ENCODE data around the gene ZNF516.

The ZNF516 gene

GRCh38 chr18:76382275-76382674 is 112.8 kb downstream of the ZNF516 start:
- no peak for DNase-seq (ENCODE audit: low read depth, low spot score)

GRCh38 chr18:76380791-76381405 is 114.1 kb downstream of the ZNF516 start:
- peak; percentile 83 for DNase-seq (ENCODE audit: low read depth, low spot score)

- DNase-seq (ENCODE audit: low read depth, low spot score) = no peak
Measured at GRCh38 chr18:76380127-76380729, 114.8 kb downstream of the ZNF516 start.

DNA sequence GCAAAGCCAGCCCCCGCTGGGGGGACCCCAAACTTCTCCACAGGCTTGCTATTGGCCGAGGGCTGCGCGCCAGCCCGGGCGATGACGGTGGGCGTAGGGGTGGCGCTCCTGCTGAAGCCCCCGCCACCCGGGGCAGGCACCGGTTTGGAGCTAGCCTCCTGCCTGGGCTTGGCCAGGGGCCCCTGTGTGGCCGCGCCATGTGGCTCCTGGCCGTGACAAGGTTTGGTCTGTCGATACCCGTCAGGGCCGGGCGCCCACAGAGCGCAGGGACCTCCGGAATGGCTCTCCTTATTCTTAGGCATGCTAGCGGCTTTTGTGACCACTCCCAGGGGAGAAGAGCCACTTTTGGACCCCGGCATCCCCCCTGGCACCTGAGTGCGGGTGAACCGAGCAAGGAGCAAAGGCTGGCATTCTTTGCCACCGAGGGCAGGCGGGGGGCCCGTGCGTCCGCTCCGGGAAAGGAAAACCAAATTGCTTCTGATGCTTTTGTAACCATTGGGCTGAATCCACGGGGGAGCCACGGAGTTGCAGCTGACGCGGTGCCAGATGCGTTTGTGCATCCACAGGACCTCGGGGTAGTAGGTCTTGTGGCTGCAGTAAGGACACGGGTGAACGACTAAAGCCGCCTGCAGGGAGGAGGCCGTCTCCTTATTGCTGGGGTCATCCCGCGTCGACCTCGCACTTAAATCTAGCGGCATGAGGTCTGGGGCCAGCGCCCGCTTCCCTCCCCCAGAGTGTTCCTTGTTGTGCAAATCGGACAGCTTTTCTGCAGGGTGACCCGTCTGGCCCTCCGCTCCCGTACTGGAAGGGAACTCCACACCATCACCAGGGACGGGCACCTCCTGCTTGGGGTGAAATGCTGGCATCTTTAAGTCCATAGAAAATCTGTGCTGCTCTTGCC is 115.6 kb downstream of the ZNF516 start:
- DNase-seq (ENCODE audit: low read depth, low spot score) = no peak

DNA sequence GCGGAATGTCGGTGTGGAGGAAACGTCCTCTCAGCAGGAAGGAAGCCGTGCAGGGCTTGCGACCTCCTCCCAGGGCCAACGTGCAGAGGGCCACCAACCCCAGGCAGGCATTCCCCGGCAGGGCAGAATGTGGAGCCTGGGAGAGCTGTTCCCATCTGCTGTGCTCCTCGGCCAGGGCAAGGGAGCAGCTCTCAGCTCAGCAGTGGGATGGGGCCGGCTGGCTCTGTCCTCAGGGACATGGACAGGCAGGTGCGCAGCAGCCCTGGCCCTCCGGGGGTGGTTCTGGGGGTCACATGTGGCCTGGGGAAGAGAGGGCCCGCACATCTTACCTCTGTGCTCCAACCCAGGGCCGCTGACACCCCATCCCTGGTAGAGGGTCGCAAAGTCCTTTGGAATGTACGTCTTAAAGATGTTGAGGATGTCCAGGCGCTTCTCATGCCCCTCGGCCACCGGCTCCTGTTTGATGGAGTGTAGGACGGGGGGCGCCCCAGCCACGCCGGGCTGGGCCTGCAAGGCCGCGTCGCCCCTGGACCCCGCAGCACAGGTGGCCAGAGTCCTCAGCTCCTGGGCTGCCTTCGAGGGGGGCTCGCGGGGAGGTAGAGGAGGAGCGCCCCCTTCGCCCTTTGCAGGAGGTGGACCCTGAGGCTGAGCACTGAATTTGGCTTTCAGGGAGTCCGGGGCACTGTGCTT is 116.4 kb downstream of the ZNF516 start:
- no peak for DNase-seq (ENCODE audit: low read depth, low spot score)

DNA sequence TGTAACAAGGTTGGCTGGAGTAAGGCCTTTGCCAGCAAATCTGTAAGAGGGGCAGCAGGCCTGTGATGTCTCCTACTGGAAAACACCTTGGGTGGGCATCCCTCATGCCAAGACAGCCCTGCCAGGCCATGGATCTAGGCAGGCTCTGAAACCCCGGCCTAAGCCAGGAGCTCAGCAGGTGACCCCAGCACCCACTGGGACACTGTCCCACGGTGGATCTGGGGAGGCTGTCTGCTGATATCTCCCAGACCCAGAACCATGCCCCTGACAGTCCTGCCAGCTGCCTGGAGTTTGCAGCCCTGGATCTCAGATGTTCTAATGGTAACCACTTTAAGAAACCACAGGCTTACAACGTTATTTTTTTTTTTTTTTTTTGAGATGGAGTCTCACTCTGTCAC is 117.7 kb downstream of the ZNF516 start:
- DNase-seq (ENCODE audit: low read depth, low spot score) = no peak

DNA sequence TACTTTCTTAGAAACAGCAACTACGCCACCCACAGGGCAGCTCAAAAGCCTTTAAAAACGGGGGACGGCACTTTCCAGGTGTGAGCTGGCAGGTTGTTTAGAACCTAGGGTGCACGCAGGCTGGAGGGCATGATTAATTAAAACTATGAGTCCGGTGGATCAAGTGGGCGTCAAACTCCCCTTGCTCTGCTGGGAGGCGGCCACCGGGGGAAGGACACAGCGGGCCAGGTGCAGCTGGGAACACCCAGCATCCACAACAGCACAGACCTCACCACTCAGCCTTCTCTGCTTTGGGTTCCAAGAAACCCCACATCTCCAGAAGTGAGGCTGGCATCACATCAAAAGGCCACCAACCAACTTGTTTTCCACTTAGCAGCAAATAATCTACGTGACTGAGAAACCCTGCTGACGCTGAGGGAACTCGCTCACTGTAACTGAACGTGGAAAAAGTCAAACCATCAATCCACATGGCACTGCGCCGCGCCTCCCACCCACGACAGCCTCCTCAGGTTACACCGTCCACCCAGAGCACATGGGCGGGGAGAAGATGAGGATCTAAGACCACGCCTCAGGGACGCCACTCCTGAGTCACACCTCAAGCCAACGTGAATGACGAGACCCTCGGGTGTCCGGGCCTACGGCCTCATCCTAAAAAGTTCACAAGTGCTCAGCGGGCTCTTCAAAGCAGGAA is 118.2 kb downstream of the ZNF516 start:
- DNase-seq (ENCODE audit: low read depth, low spot score) = no peak

DNA sequence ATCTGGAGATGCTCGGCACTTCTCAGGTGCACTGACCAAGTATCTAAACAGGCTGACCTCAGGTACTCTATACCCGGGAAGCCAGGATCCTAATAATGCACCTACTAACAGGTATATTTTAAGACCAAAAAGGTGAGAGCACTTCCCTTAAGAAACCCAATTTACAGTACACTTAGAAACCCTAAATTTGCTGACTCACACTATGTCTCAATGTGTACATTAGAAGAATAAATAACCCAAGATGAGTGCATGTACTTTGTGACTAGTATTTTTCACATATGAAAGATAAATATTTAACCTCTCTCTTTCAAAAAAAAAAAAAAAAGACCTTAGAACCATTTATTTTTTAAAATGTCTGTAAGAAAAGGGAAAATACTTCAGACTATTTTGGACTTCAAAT is 118.8 kb downstream of the ZNF516 start:
- no peak for DNase-seq (ENCODE audit: low read depth, low spot score)

GRCh38 chr18:76374330-76375281 is 120.4 kb downstream of the ZNF516 start:
- no peak for DNase-seq (ENCODE audit: low read depth, low spot score)

- no peak for DNase-seq (ENCODE audit: low read depth, low spot score)
Measured at GRCh38 chr18:76373297-76373696, 121.7 kb downstream of the ZNF516 start.

DNA sequence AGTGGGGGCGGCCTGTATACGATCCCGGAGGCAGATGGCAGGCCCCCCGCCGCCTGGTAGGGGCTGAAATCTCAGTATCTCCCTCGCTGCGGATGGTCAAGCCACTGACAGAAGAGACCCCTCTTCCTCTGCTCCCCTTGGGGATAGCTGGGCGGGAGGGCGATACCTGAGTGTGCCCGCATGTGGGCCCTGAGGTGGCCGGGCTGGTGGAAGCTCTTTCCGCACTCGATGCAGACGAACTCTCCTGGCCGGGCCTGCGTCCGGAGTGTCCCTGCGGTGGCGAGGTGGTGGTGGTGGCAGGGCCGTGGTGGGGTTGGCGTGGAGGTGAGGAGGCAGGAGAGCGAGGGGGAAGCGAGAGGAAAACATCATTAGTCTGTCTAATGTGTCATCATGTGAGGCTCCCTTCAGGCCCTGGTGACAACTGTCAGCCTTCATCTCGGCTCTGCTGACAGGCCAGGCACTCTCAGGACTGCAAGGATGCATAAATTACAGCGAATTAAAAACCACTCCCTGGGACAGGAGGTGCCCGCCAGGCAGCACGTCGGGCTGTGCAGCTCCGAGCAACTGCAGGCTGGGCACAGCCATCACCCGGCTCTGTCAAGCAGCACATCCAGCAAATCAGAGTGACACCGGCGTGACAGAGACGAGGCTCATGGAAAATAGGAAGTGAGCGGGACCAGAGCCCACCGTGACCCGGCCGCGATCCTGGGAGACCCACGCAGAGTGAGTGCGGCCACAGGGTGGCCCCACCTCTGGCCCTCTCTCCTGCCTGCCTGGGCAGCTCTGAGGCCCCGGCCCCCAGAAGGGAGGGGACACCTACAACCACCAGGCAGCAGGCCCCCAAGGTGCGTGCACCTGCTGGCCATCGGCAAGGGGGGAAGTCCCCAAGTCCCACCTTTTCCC is 123.5 kb downstream of the ZNF516 start:
- DNase-seq (ENCODE audit: low read depth, low spot score) = no peak

DNA sequence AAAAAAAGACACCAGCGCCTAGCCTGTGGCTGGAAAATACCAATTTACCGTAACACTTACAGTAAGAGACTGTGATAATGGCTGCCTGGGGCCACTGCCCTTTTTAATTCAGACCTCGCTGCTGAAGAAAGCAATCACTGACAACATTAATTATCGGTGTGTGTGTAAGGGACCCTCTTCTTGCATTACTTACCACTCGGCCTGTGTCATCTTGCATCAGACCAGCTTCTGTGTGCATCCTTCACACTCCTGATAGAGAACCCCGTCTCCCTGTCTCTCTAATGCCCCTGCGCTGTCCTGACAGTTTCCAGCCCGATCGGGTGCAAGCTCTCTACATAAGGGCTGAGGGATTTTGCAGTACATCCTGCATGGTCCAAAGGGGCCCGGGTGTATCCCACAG is 124.4 kb downstream of the ZNF516 start:
- no peak for DNase-seq (ENCODE audit: low read depth, low spot score)

- no peak for DNase-seq (ENCODE audit: low read depth, low spot score)
Measured at GRCh38 chr18:76370201-76370600, 124.8 kb downstream of the ZNF516 start.

GRCh38 chr18:76369791-76370190 is 125.3 kb downstream of the ZNF516 start:
- no peak for DNase-seq (ENCODE audit: low read depth, low spot score)

GRCh38 chr18:76368976-76369375 is 126.1 kb downstream of the ZNF516 start:
- no peak for DNase-seq (ENCODE audit: low read depth, low spot score)

DNA sequence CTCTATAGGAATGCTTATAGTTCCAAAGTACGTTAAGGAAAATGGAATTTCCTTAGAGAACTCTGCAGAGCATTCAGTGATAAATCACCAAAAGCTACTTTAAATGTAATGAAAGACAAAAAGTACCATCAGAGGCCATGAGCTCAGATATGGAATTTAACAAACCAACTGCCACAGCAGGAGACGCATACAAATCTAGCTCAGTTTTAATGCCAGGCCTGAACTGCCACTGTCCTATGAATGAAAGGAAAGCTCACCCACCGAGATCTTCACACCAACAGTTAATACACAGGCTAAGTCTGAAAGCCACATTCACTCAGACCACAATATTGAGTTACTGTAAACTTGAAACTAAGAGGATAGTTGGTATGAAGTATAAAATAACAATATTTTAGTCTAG is 126.8 kb downstream of the ZNF516 start:
- DNase-seq (ENCODE audit: low read depth, low spot score) = no peak

GRCh38 chr18:76367168-76368125 is 127.6 kb downstream of the ZNF516 start:
- no peak for DNase-seq (ENCODE audit: low read depth, low spot score)

DNA sequence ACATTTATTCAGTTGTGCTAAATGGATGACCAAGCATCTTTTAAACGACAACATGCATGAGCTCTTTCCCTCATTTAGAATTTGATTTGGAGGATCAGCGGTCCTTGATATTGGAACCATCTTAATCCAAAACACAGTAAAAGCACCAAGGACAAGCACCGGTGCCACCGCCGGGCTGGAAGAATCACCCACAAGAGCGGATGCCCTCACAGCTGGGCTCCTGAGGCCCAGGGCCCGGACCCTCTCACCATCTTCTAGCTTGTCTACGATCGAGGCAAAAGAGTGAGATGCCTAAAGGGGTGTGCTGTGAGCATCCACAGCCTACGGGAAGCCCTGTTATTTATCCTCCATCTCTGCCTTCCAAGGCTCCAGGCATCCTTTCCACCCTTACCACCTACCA is 129.5 kb downstream of the ZNF516 start:
- DNase-seq (ENCODE audit: low read depth, low spot score) = no peak

All from ELF-1 (cell line).